Endothelial cell (in vitro differentiated cells): Measurements from ENCODE around the gene FZD1. TPM values are rescaled to one million over a fixed set of nuclear protein-coding genes. Genes with fewer than 3 reads are reported as not detected.

Source experiments
- DNase-seq: peaks from one replicate; pipeline ENCODE4 v3.0.0; 2021; ENCODE audit warnings: low spot score
- H3K27ac Mint-ChIP-seq: one replicate; pipeline ENCODE4 v1.8.0; 2021; ENCODE audit warnings: mixed read lengths, inconsistent platforms; ENCODE audit not compliant: unreplicated experiment
- H3K27me3 Mint-ChIP-seq: one replicate; pipeline ENCODE4 v1.8.0; 2021; ENCODE audit warnings: mild to moderate bottlenecking, moderate library complexity, mixed read lengths, inconsistent platforms; ENCODE audit not compliant: unreplicated experiment
- H3K36me3 Mint-ChIP-seq: one replicate; pipeline ENCODE4 v1.8.0; 2021; ENCODE audit warnings: mild to moderate bottlenecking, low read depth, mixed read lengths, inconsistent platforms; ENCODE audit not compliant: unreplicated experiment
- H3K4me1 Mint-ChIP-seq: one replicate; pipeline ENCODE4 v1.8.0; 2021; ENCODE audit warnings: mild to moderate bottlenecking, mixed read lengths, inconsistent platforms; ENCODE audit not compliant: unreplicated experiment
- H3K4me3 Mint-ChIP-seq: one replicate; pipeline ENCODE4 v1.8.0; 2021; ENCODE audit warnings: mild to moderate bottlenecking, mixed read lengths, inconsistent platforms; ENCODE audit not compliant: unreplicated experiment
- H3K9me3 Mint-ChIP-seq: one replicate; pipeline ENCODE4 v1.8.0; 2021; ENCODE audit warnings: mixed read lengths, inconsistent platforms; ENCODE audit not compliant: unreplicated experiment
- CTCF ChIP-seq: fragments of 200-600 bp; sonication (generic); IDR thresholded peaks from one replicate; pipeline ENCODE4 v1.5.0; 2021; ENCODE audit warnings: antibody characterized with exemption; ENCODE audit not compliant: unreplicated experiment
- total RNA-seq: library from RNA; stranded (reverse); fragmentation: NEBNext Ultra II Directional; extraction: Animal tissue kit (Norgen Biotek cat#: 25700); gene quantifications from one replicate; pipeline ENCODE4 v1.2.1, GENCODE V29; 2021; ENCODE audit not compliant: unreplicated experiment

The FZD1 gene
- total RNA-seq, 1 donor from 2014 or later, result 38.7 TPM

- no peaks in the 10 kb centered on the region for H3K36me3 Mint-ChIP-seq
- no peak for DNase-seq
- no peak for TF ChIP-seq CTCF
- no peaks in the 10 kb centered on the region for H3K9me3 Mint-ChIP-seq
- H3K4me1 Mint-ChIP-seq, result no peaks in the 10 kb centered on the region
- no peak overlapping the region for H3K27ac Mint-ChIP-seq
- no peaks in the 10 kb centered on the region for H3K27me3 Mint-ChIP-seq
- H3K4me3 Mint-ChIP-seq, result no peak overlapping the region
Observed at GRCh38 chr7:91293840-91294239, 29.6 kb downstream of the FZD1 start.

GRCh38 chr7:91294639-91295220, 30.5 kb downstream of the FZD1 start:
- Mint-ChIP-seq H3K9me3 (no peaks in the 10 kb centered on the region), H3K27me3 (no peaks in the 10 kb centered on the region), H3K36me3 (no peaks in the 10 kb centered on the region), H3K4me1 (no peaks in the 10 kb centered on the region), H3K27ac (no peak overlapping the region), H3K4me3 (no peak overlapping the region)
- no peak for TF ChIP-seq CTCF
- no peak for DNase-seq

GRCh38 chr7:91295576-91295975, 31.3 kb downstream of the FZD1 start:
- no peak for DNase-seq
- H3K27ac Mint-ChIP-seq, result no peak overlapping the region
- H3K9me3 Mint-ChIP-seq, result no peaks in the 10 kb centered on the region
- no peak overlapping the region for H3K4me3 Mint-ChIP-seq
- no peaks in the 10 kb centered on the region for H3K4me1 Mint-ChIP-seq
- TF ChIP-seq CTCF, result no peak
- H3K36me3 Mint-ChIP-seq, result no peaks in the 10 kb centered on the region
- no peaks in the 10 kb centered on the region for H3K27me3 Mint-ChIP-seq

GRCh38 chr7:91297939-91298338, 33.7 kb downstream of the FZD1 start:
- no peak for TF ChIP-seq CTCF
- H3K4me3 Mint-ChIP-seq, result no peak overlapping the region
- H3K27ac Mint-ChIP-seq, result no peak overlapping the region
- H3K27me3 Mint-ChIP-seq, result no peaks in the 10 kb centered on the region
- no peaks in the 10 kb centered on the region for H3K36me3 Mint-ChIP-seq
- no peak for DNase-seq
- H3K4me1 Mint-ChIP-seq, result no peaks in the 10 kb centered on the region
- no peaks in the 10 kb centered on the region for H3K9me3 Mint-ChIP-seq

GRCh38 chr7:91299952-91300775, 35.9 kb downstream of the FZD1 start:
- Mint-ChIP-seq H3K36me3 (no peaks in the 10 kb centered on the region), H3K4me3 (no peak overlapping the region), H3K9me3 (no peaks in the 10 kb centered on the region), H3K27me3 (no peaks in the 10 kb centered on the region), H3K27ac (no peak overlapping the region), H3K4me1 (no peaks in the 10 kb centered on the region)
- DNase-seq, result no peak
- TF ChIP-seq CTCF, result no peak
